GM18861 (cell line): ENCODE data around the gene RTN4RL1.

Experiments used
- ATAC-seq: cut with Tn5 transposase; IDR thresholded peaks from one replicate; pipeline ENCODE4 v1.9.1; 2021; ENCODE audit not compliant: unreplicated experiment

The RTN4RL1 gene

GRCh38 chr17:2059547-2060384, 34.6 kb upstream of the RTN4RL1 start:
- ATAC-seq = no peak

- ATAC-seq = no peak
Observed at GRCh38 chr17:2058586-2059546, 33.7 kb upstream of the RTN4RL1 start.

- no peak for ATAC-seq
Observed at GRCh38 chr17:2057760-2058585, 32.8 kb upstream of the RTN4RL1 start.

- ATAC-seq = no peak
Observed at GRCh38 chr17:2057175-2057759, 32.1 kb upstream of the RTN4RL1 start.

GRCh38 chr17:2056206-2057174, 31.4 kb upstream of the RTN4RL1 start:
- no peak for ATAC-seq

- no peak for ATAC-seq
Observed at GRCh38 chr17:2055292-2056205, 30.4 kb upstream of the RTN4RL1 start.

- ATAC-seq = no peak
Observed at GRCh38 chr17:2054512-2055291, 29.6 kb upstream of the RTN4RL1 start, which contains the start of gene HIC1. TSS of gene HIC1 (plus strand) at chr17:2055103. CDS start at chr17:2056691, 1,588 bp downstream.

GRCh38 chr17:2054262-2054511, 29.1 kb upstream of the RTN4RL1 start:
- no peak for ATAC-seq

- ATAC-seq = no peak
Observed at GRCh38 chr17:2053380-2054261, 28.5 kb upstream of the RTN4RL1 start.

- no peak for ATAC-seq
Observed at GRCh38 chr17:2051933-2052559, 26.9 kb upstream of the RTN4RL1 start.

GRCh38 chr17:2051061-2051932, 26.2 kb upstream of the RTN4RL1 start:
- ATAC-seq = no peak

- no peak for ATAC-seq
Observed at GRCh38 chr17:2050300-2051060, 25.3 kb upstream of the RTN4RL1 start.

GRCh38 chr17:2049333-2050299, 24.5 kb upstream of the RTN4RL1 start:
- no peak for ATAC-seq
